HG03457 (cell line): ENCODE results near the gene RASGRF2.
"Not testable (repeated sequence)": the region's sequence is repeated elsewhere in the genome, so short reads cannot be mapped to it uniquely, and the experiment has no call there.

ENCODE experiments used
- ATAC-seq: cut with Tn5 transposase; IDR thresholded peaks from one replicate; pipeline ENCODE4 v1.9.1; 2021; ENCODE audit warnings: moderate number of reproducible peaks; ENCODE audit not compliant: unreplicated experiment

Gene RASGRF2

GRCh38 chr5:81268521-81269196, 308.5 kb downstream of the RASGRF2 start:
- ATAC-seq, result no peak

GRCh38 chr5:81269751-81270393, 309.7 kb downstream of the RASGRF2 start:
- no peak for ATAC-seq

- ATAC-seq, result not testable (repeated sequence)
These were observed 310.3 kb downstream of the RASGRF2 start for GRCh38 chr5:81270394-81271027.
